ENCODE measurements around the gene RAB4B.

DNA sequence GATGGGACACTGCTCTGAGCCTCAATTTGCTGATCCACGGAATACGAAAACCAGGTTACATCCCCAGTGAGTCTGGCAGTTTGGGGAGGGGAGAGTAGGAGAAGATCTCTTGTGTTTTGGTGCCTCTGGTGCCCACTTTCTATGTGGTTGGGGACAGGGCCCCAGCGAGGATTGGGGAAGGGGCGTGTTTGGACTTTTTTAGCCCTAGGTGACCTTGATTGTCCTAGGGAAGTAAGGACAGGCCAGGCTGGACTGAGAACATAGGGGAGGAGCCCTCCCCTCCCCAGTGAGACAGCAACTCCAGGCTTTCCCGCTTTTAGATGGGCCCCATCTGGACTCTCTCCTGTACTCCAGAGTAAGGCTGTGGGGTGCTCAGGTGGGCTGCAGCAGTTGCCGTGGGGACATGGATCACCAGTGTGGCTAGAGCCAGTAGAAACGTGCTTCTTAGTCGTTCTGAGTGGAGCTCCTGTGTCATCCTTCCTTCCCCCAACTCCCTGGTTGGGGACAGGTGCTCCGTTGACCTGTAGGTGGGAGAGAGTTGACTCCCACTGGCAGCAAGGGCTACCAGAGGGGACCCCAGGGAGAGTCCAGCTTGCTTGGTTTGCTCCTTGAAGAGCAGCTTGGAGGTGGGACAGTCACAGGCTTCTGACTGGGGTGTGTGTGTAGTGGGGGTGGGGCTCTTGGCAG lies 25.3 kb downstream of the RAB4B start:
- TF ChIP-seq, protein P1, sequence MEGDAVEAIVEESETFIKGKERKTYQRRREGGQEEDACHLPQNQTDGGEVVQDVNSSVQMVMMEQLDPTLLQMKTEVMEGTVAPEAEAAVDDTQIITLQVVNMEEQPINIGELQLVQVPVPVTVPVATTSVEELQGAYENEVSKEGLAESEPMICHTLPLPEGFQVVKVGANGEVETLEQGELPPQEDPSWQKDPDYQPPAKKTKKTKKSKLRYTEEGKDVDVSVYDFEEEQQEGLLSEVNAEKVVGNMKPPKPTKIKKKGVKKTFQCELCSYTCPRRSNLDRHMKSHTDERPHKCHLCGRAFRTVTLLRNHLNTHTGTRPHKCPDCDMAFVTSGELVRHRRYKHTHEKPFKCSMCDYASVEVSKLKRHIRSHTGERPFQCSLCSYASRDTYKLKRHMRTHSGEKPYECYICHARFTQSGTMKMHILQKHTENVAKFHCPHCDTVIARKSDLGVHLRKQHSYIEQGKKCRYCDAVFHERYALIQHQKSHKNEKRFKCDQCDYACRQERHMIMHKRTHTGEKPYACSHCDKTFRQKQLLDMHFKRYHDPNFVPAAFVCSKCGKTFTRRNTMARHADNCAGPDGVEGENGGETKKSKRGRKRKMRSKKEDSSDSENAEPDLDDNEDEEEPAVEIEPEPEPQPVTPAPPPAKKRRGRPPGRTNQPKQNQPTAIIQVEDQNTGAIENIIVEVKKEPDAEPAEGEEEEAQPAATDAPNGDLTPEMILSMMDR (IDR thresholded peaks at IDR 0.05), result no peak
- TF ChIP-seq EP300 (IDR thresholded peaks at IDR 0.05), result no peak
- TF ChIP-seq POLR2A (IDR thresholded peaks at IDR 0.05), result no peak
